K562 (cell line): ENCODE data around the gene ERBB4. TPM values are rescaled to one million over a fixed set of nuclear protein-coding genes. Genes with fewer than 3 reads are reported as not detected.

Experiments used
- ATAC-seq: fragments of 200-7000 bp; cut with Tn5 transposase; 3 replicates; pipeline ENCODE4 v1.9.1; 2020; ENCODE audit warnings: moderate library complexity
- BruUV-seq: library from RNA; stranded (reverse); fragments of 400-500 nt; replicated peaks from 2 replicates; lab custom pipeline; 2021; lab: Mats Ljungman, UMichigan
- CTCF ChIA-PET: fragments of 300-600 bp; formaldehyde crosslinking; extraction: SDS; loops from one replicate; lab custom pipeline; 2021; ENCODE audit warnings: low intra/inter-chr PET ratio; lab: Yijun Ruan, JAX
- POLR2A ChIA-PET: fragments of 300-600, 350-650 bp; sonication (Branson Sonifier 250); formaldehyde crosslinking; extraction: SDS; loops from one replicate; lab custom pipeline; 2021; ENCODE audit warnings: antibody characterized with exemption, inconsistent platforms; lab: Yijun Ruan, JAX
- DNase-seq, 4 experiments: peaks; one replicate each; pipeline versions ENCODE4 v3.0.0 to v3.0.0-alpha.2; 2011 to 2018; ENCODE audit warnings: low spot score in 3 of 4, mixed read lengths in 3 of 4; ENCODE audit errors: extremely low read depth in 1 of 4
- FAIRE-seq: peaks from 2 replicates; lab custom pipeline; 2011; peaks lifted over from hg19 to GRCh38; lab: Jason Lieb, UNC
- H2AFZ ChIP-seq: 2 replicates; pipeline ENCODE4 v1.6.0; 2011; ENCODE audit warnings: low read depth, low read length, control low read depth, inconsistent platforms
- H3K27ac ChIP-seq: fragments of 200-600 bp; 3 replicates; pipeline ENCODE4 v1.8.0; 2011; ENCODE audit warnings: low read depth, mild to moderate bottlenecking, control low read depth, inconsistent platforms, low read length, moderate library complexity, mixed read lengths; ENCODE audit errors: extremely low read depth
- H3K27me3 ChIP-seq, 2 experiments: fragments of 300-600 bp in 1 of 2; 2 replicates in 1 of 2; 3 replicates in 1 of 2; pipeline versions ENCODE4 v1.6.0 to v1.8.0; 2011; ENCODE audit warnings: inconsistent platforms in 2 of 2, low read length in 2 of 2, mild to moderate bottlenecking in 1 of 2, mixed read lengths in 1 of 2, moderate library complexity in 1 of 2; ENCODE audit not compliant: control insufficient read depth in 2 of 2, insufficient read depth in 2 of 2
- H3K36me3 ChIP-seq: fragments of 300-600 bp; 3 replicates; pipeline ENCODE4 v1.8.0; 2011; ENCODE audit warnings: mild to moderate bottlenecking, low read length, inconsistent platforms; ENCODE audit not compliant: control insufficient read depth, insufficient read depth
- H3K4me1 ChIP-seq, 2 experiments: fragments of 200-600 bp in 1 of 2; replicated peaks in 1 of 2; 2 replicates in 1 of 2; 3 replicates in 1 of 2; pipeline versions ENCODE4 v1.5.1 to v1.8.0; 2011; ENCODE audit warnings: inconsistent platforms in 2 of 2, low read length in 2 of 2, mild to moderate bottlenecking in 1 of 2, mixed read lengths in 1 of 2, moderate library complexity in 1 of 2; ENCODE audit not compliant: control insufficient read depth in 2 of 2, insufficient read depth in 2 of 2
- H3K4me2 ChIP-seq: 2 replicates; pipeline ENCODE4 v1.6.1; 2011; ENCODE audit warnings: low read length, control low read depth, inconsistent platforms, mixed read lengths; ENCODE audit not compliant: insufficient read depth
- H3K4me3 ChIP-seq: fragments of 200-600 bp; sonication (generic), shearing (Covaris generic); 2 replicates; pipeline ENCODE4 v1.5.1; 2016; ENCODE audit warnings: control low read depth, inconsistent platforms
- H3K79me2 ChIP-seq: fragments of 200-600 bp; 3 replicates; pipeline ENCODE4 v1.8.0; 2011; ENCODE audit warnings: low read length, inconsistent platforms; ENCODE audit not compliant: control insufficient read depth, insufficient read depth
- H3K9ac ChIP-seq, 2 experiments: 2 replicates each; pipeline versions ENCODE4 v1.6.0 to v1.6.1; 2011; ENCODE audit warnings: low read depth in 2 of 2, low read length in 2 of 2, control low read depth in 1 of 2, inconsistent platforms in 1 of 2, mild to moderate bottlenecking in 1 of 2, mixed read lengths in 1 of 2; ENCODE audit not compliant: insufficient read depth in 1 of 2
- H3K9me1 ChIP-seq: one replicate; pipeline ENCODE4 v1.6.0; 2011; ENCODE audit warnings: inconsistent platforms, mild to moderate bottlenecking, low read length, moderate library complexity; ENCODE audit not compliant: control insufficient read depth, insufficient read depth
- H3K9me3 ChIP-seq: replicated peaks from 2 replicates; pipeline ENCODE4 v1.5.1; 2011; ENCODE audit warnings: low read depth, low read length, inconsistent platforms; ENCODE audit not compliant: control insufficient read depth, insufficient read depth
- H4K20me1 ChIP-seq: replicated peaks from 2 replicates; pipeline ENCODE4 v1.6.1; 2011; ENCODE audit warnings: low read length, inconsistent platforms, mixed read lengths; ENCODE audit not compliant: control insufficient read depth, insufficient read depth
- CBX1 ChIP-seq: sonication (generic); IDR thresholded peaks from 2 replicates; pipeline ENCODE4 v1.6.1; 2016; ENCODE audit warnings: antibody characterized with exemption, low read depth, mild to moderate bottlenecking
- HMG20A ChIP-seq: fragments of 450-650 bp; formaldehyde crosslinking; conservative IDR thresholded peaks from 2 replicates; pipeline ENCODE4 v1.4.0; 2020; ENCODE audit warnings: mild to moderate bottlenecking, mixed read lengths
- ILF3 ChIP-seq: fragments of 450-650 bp; IDR thresholded peaks from 2 replicates; pipeline ENCODE4 v1.6.1; 2018; ENCODE audit warnings: antibody characterized with exemption, mild to moderate bottlenecking, moderate library complexity, borderline replicate concordance
- PHTF2 ChIP-seq: fragments of 250-450 bp; sonication (Bioruptor Pico); IDR thresholded peaks from 2 replicates; pipeline ENCODE4 v1.5.0; 2021; ENCODE audit warnings: mild to moderate bottlenecking
- USF1 ChIP-seq: sonication (generic); formaldehyde crosslinking; IDR thresholded peaks from 2 replicates; pipeline ENCODE4 v1.9.0; 2022; ENCODE audit warnings: mild to moderate bottlenecking, missing genetic modification reagents
- YY1 ChIP-seq, 3 experiments: IDR thresholded peaks; 2 replicates each; pipeline ENCODE4 v1.6.1; 2011; ENCODE audit warnings: low read length in 2 of 3, mild to moderate bottlenecking in 2 of 3, moderate library complexity in 2 of 3, borderline replicate concordance in 1 of 3, control low read depth in 1 of 3, low read depth in 1 of 3; ENCODE audit not compliant: insufficient read depth in 3 of 3, insufficient replicate concordance in 2 of 3, control insufficient read depth in 1 of 3, insufficient read length in 1 of 3; ENCODE audit errors: extremely low read depth in 1 of 3
- WGBS: fragments of 100-300 bp; shearing (Covaris generic); methylation state at CpG from one replicate; pipeline ENCODE4 v1.1.6; 2016; ENCODE audit warnings: low coverage, mixed read lengths; ENCODE audit not compliant: insufficient coverage; ENCODE audit errors: missing lambda C conversion rate; 5-methylcytosine and 5-hydroxymethylcytosine counted together
- in situ Hi-C: fragments of 300-500 bp; cut with MboI; formaldehyde crosslinking; loops from 4 replicates; pipeline ENCODE4 v1.15.0; 2018; ENCODE audit warnings: inconsistent platforms, mixed read lengths
- intact Hi-C: fragments of 100-400 bp; cut with micrococcal nuclease; formaldehyde crosslinking; loops from 2 replicates; pipeline ENCODE4 v1.14.2; 2022
- polyA plus RNA-seq, 8 experiments: library from polyadenylated mRNA; depleted of rRNA in 4 of 8; stranded (reverse) in 5 of 8; unstranded in 3 of 8; fragments of >200 nt; fragmentation: Nextera tagmentation in 2 of 8; fragmentation: Illumina TruSeq in 1 of 8; extraction: Ambion mirVana in 2 of 8; extraction: Trizol in 1 of 8; gene quantifications; 2 replicates each; pipeline versions ENCODE4 v1.2.1 to v1.2.3, GENCODE V29; 2011 to 2014; ENCODE audit warnings: inconsistent platforms in 1 of 8, missing spikeins in 1 of 8
- total RNA-seq, 7 experiments: library from RNA; depleted of rRNA in 6 of 7; stranded (reverse); fragments of >200 nt in 6 of 7; fragmentation: Illumina TruSeq in 2 of 7; extraction: Trizol in 2 of 7; gene quantifications; 2 replicates each; pipeline versions ENCODE4 v1.2.1 to v1.2.3, GENCODE V29; 2011 to 2021; ENCODE audit warnings: low replicate concordance in 1 of 7

ERBB4 gene
- total and polyA plus RNA-seq, 9 of the 15 experiments (the other 6 are each of a cell fraction or from before 2014, with no cell fraction given): not detected

DNA sequence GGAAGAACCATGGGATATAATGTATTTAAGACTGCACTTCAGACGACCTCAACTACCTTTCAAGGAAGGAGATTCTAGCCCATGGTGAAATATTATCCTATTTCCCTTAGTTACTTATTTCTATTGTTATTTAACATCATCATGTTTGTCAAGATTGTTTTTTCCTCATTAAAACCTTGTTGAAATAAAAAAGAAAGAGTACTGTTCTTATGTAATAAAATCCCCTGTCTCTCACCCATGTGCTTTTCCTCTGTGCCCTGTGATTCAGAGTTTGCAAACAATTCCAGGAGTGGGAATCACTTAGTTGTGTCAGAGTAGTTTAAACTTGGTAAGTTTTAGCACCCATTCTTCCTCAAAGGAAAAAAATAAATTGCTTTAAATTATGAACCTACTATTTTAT is 43.6 kb downstream of the ERBB4 start (continued):
- TF ChIP-seq CBX1 (no peak), HMG20A (CRISPR knock-in tag) (no peak)

GRCh38 chr2:212494418-212495020 is 44.1 kb downstream of the ERBB4 start:
- H3K4me1 ChIP-seq: no peaks in the 10 kb centered on the region
- no peak overlapping the region for H3K4me3 ChIP-seq
- CTCF ChIA-PET: no interaction called here
- intact Hi-C loops (no loop called here), in situ Hi-C loops (no loop called here)
- FAIRE-seq (no peak), DNase-seq (no peak), ATAC-seq (no peak)
- no peak overlapping the region for H3K27ac ChIP-seq
- H3K9me3 ChIP-seq: no peaks in the 10 kb centered on the region
- no peaks in the 10 kb centered on the region for H3K27me3 ChIP-seq
- H3K4me2 ChIP-seq: no peak overlapping the region
- whole genome bisulfite sequencing: 0% methylated on average over 1 of the region's 1 CpG
- no peaks in the 10 kb centered on the region for H3K36me3 ChIP-seq
- H2AFZ ChIP-seq: no peak overlapping the region
- POLR2A ChIA-PET: no interaction called here
- BruUV-seq: no TSS peak
- H3K9ac ChIP-seq: no peak overlapping the region
- H3K9me1 ChIP-seq: no peaks in the 10 kb centered on the region
- no peak for TF ChIP-seq YY1 (IDR thresholded peaks at IDR 0.05; ENCODE audit: borderline replicate concordance in 1 of 3, control insufficient read depth in 1 of 3, extremely low read depth in 1 of 3, insufficient read depth in 3 of 3, insufficient read length in 1 of 3, insufficient replicate concordance in 2 of 3, low read depth in 1 of 3, low read length in 2 of 3)
- no peak for TF ChIP-seq USF1 (CRISPR knock-in tag)
- TF ChIP-seq ILF3: no peak
- TF ChIP-seq PHTF2: no peak
- H3K79me2 ChIP-seq: no peaks in the 10 kb centered on the region
- no peaks in the 10 kb centered on the region for H4K20me1 ChIP-seq
